ENCODE measurements around the gene APBB2.

DNA sequence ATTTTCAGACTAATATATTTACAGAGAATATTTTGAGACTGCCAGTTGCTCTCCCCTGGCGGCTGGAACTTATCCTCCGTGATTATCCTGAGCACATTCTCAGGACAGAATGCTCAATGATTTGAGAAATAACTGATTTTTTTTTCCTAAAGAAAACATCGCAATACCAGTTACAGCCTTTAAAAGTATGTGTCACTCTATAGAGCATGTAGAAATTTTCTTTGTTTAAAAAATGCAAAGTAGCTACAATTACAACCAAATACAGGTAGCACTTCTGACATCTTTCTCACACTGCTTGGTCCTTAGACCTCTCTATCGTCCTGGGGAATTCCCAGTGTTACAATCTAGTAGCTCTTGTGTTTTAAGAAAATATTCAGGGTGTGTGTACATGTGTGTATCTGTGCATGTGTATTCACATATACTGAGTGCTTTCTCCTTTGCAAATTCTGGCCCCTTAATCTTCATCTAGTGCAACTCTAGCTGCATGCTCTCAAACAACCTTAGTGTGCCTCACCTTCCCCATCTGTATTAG is 13.8 kb downstream of the APBB2 start:
- TF ChIP-seq GATA3 (IDR thresholded peaks at IDR 0.05; ENCODE audit: low read depth, low read length) (no peak), GATA2 (IDR thresholded peaks at IDR 0.05; ENCODE audit: low read depth, low read length) (no peak)
